Brain microvascular endothelial cell (primary cell): ENCODE results near the gene CTNND1.

Experiments
- DNase-seq: peaks from one replicate; pipeline ENCODE4 v3.0.0-alpha.2; 2020
- H3K27ac ChIP-seq: fragments of 250-450 bp; sonication (Bioruptor Pico); 2 replicates; pipeline ENCODE4 v1.5.1; 2020; ENCODE audit warnings: mild to moderate bottlenecking, moderate library complexity
- H3K27me3 ChIP-seq: fragments of 250-450 bp; sonication (Bioruptor Pico); replicated peaks from 2 replicates; pipeline ENCODE4 v1.5.1; 2020; ENCODE audit warnings: mild to moderate bottlenecking
- H3K36me3 ChIP-seq: fragments of 250-450 bp; sonication (Bioruptor Pico); replicated peaks from 2 replicates; pipeline ENCODE4 v1.5.1; 2020; ENCODE audit warnings: mild to moderate bottlenecking
- H3K4me3 ChIP-seq: 2 replicates; pipeline ENCODE4 v1.5.1; 2011; ENCODE audit warnings: low read depth, mild to moderate bottlenecking, control low read depth, low read length, moderate library complexity
- in situ Hi-C: cut with HindIII; loops from 2 replicates; pipeline ENCODE4 v1.10.0; 2017; ENCODE audit warnings: low sequenced_read_pairs, low pct_ligation_motif_present
- TF ChIP-seq, protein P1 (sequence below): IDR thresholded peaks from 2 replicates; pipeline ENCODE4 v1.5.1; 2011; ENCODE audit warnings: low read depth, mild to moderate bottlenecking, moderate library complexity, low read length, control low read depth, inconsistent platforms; ENCODE audit errors: missing control alignments

Gene CTNND1

DNA sequence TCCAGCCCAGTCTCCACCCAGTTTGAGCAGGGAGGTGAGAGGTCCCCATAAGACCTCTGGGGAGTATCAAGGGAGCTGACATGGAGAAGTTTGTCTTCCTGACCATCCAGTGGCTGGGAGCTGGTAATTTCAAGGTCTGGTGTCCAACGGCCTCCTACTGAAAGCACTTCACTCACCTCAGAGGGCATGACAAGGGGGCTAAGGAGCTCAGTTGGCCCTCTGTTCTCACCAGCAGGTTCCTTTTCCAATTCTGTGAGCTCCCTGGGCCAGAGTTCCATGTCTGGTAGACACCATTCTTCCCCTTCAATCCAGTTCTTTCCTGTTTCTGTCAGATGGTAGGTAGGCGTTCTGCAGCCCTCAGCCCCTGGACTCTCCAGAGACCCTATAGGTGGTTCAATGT lies 17.2 kb upstream of the CTNND1 start:
- in situ Hi-C loops, result no loop called here
- H3K36me3 ChIP-seq, result peaks cover 27% of the 10 kb centered on the region
- TF ChIP-seq, protein P1, sequence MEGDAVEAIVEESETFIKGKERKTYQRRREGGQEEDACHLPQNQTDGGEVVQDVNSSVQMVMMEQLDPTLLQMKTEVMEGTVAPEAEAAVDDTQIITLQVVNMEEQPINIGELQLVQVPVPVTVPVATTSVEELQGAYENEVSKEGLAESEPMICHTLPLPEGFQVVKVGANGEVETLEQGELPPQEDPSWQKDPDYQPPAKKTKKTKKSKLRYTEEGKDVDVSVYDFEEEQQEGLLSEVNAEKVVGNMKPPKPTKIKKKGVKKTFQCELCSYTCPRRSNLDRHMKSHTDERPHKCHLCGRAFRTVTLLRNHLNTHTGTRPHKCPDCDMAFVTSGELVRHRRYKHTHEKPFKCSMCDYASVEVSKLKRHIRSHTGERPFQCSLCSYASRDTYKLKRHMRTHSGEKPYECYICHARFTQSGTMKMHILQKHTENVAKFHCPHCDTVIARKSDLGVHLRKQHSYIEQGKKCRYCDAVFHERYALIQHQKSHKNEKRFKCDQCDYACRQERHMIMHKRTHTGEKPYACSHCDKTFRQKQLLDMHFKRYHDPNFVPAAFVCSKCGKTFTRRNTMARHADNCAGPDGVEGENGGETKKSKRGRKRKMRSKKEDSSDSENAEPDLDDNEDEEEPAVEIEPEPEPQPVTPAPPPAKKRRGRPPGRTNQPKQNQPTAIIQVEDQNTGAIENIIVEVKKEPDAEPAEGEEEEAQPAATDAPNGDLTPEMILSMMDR, result no peak
- H3K27me3 ChIP-seq, result no peaks in the 10 kb centered on the region
- no peak overlapping the region for H3K27ac ChIP-seq
- H3K4me3 ChIP-seq, result no peak overlapping the region
- no peak for DNase-seq

DNA sequence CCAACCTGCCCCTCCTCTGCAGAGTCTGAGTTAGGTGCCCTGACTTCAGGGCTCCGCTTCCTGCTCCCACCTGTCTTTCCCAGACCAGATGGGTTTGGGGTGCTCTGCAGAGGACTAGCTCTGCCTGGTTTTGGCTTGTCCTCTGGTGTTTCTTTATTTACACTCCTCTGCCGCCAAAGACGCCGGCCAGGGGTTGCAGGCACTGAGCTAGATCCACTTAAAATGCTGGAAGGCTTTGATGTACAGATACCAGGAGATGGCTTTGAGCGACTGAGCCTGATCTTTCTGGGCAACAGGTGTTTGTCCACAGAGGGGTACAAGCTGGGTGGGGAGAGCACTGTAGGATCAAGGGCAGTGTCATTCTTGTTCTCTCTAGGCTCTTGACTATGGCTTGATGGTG lies 16.4 kb upstream of the CTNND1 start:
- in situ Hi-C loops, result no loop called here
- TF ChIP-seq, protein P1, result no peak
- no peaks in the 10 kb centered on the region for H3K27me3 ChIP-seq

DNA sequence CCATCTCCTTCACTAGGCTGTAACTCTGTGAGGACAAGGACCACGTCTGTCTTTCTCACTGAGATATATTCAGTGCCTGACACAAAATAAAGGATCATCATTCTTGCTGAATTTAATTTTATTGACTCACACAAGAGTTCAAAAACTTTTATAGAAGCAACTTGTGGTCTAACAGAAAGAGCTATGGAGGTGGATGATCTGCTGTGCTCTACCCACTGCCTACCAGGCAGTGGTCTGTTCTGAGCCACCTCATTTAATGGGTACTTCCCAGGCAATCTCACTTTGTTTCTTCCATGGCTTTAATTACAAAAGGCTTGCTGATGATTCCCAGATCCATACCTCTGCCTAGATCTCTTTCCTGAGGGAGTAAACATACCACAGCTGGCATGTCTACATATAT lies 14.7 kb upstream of the CTNND1 start:
- Histone ChIP-seq H3K27me3 (no peaks in the 10 kb centered on the region), H3K36me3 (peaks cover 24% of the 10 kb centered on the region), H3K4me3 (no peak overlapping the region), H3K27ac (no peak overlapping the region)
- in situ Hi-C loops, result no loop called here
- TF ChIP-seq, protein P1, result no peak
- DNase-seq, result no peak

More for the DNA sequence above, 16.4 kb upstream of the CTNND1 start:
- Histone ChIP-seq H3K4me3 (no peak overlapping the region), H3K36me3 (peaks cover 27% of the 10 kb centered on the region), H3K27ac (no peak overlapping the region)
- DNase-seq, result no peak

DNA sequence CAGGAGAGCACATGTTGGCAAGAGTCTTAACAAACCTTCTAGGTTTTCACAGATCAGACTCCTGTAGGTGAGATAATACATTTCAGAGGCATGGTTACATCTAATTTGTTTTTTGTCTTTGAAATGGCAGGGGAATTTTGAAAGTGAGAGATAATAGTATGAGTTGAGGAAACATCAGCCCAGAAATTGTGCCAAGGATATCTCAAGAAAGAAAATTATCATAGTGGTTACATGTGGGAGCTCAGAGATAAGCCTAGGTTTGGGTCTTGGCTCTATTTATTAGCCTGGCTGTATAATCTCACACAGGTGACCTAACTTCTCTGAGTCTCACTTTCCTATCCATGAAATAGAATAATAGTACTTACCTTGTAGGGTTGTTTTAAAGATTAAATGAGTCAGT lies 10.4 kb upstream of the CTNND1 start:
- in situ Hi-C loops, result no loop called here
- H3K36me3 ChIP-seq, result no peaks in the 10 kb centered on the region

DNA sequence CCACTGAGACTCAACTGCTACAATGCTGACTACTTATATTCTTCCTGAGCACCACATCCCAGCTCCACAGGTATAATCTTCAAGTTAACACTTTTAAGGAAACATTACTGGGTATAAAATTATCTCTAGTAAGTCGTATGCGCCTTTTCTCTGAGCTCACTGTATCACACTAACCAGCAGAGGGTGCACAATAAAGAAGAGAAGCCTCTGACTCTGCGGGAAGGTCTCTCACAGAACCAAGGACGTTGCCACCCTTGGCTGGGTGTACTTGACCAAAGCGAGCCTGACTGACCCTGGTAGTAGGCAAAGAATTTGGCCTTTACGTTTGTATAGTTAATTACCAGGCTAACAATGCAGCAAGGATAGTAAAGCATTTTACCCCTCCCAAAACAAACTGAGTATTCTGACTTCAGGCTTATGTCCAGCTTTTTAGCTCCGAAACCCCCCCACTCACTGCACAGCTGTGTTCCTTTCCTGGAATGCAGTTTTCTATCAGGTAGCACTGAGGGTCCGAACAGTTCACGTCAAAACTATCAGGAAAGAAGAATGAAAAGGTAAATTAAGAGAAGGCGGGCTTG lies 9.8 kb upstream of the CTNND1 start, which contains the start of gene BTBD18:
BTBD18 (minus strand) TSS at position 144 of the 578 bp plus-strand sequence. CDS start 631 bp downstream, outside the sequence.
- TF ChIP-seq, protein P1, result peak; percentile 72
- H3K4me3 ChIP-seq, result no peak within 1 kb of the TSS
- no peaks in the 10 kb centered on the region for H3K36me3 ChIP-seq
- H3K27me3 ChIP-seq, result no peaks in the 10 kb centered on the region
- peak; percentile 54 for DNase-seq
- in situ Hi-C loops, result no loop called here
- no peak within 1 kb of the TSS for H3K27ac ChIP-seq

More for the DNA sequence above, 10.4 kb upstream of the CTNND1 start:
- no peak overlapping the region for H3K27ac ChIP-seq
- no peaks in the 10 kb centered on the region for H3K27me3 ChIP-seq
- no peak overlapping the region for H3K4me3 ChIP-seq
- TF ChIP-seq, protein P1, result no peak
- no peak for DNase-seq

DNA sequence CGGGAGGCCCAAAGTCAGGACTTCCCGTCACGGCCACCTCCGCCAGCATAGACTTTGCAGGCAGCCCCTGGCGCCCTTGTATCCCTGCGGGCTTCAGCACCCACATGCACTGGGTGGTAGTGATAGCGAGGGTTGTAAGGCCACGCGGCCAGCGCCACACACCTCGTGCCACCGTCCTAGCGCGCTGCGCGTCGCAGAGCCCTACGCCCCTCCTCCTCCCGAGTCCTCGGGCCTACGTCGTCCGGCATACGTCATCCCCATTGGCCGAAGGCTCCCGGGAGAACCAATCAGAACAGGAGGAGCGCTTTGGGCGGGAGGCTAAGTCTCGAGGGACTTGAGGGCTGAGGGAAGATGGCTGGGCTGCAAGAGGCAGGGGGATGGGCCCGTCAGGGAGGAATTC lies 8.6 kb upstream of the CTNND1 start:
- no peak overlapping the region for H3K27ac ChIP-seq
- H3K4me3 ChIP-seq, result no peak overlapping the region
- TF ChIP-seq, protein P1, result no peak
- H3K36me3 ChIP-seq, result no peaks in the 10 kb centered on the region
- H3K27me3 ChIP-seq, result no peaks in the 10 kb centered on the region
- no peak for DNase-seq
- in situ Hi-C loops, result no loop called here
